Anterior cingulate cortex (tissue), 58 donors: Measurements from ENCODE around the gene GTPBP3.

Source experiments
- DNase-seq, 58 donors: peaks; one replicate each; lab custom pipeline; 2025; lab: John Stamatoyannopoulos, UW

Gene GTPBP3

GRCh38 chr19:17326595-17326966 lies 10.8 kb upstream of the GTPBP3 start:
- no peak for DNase-seq

DNA sequence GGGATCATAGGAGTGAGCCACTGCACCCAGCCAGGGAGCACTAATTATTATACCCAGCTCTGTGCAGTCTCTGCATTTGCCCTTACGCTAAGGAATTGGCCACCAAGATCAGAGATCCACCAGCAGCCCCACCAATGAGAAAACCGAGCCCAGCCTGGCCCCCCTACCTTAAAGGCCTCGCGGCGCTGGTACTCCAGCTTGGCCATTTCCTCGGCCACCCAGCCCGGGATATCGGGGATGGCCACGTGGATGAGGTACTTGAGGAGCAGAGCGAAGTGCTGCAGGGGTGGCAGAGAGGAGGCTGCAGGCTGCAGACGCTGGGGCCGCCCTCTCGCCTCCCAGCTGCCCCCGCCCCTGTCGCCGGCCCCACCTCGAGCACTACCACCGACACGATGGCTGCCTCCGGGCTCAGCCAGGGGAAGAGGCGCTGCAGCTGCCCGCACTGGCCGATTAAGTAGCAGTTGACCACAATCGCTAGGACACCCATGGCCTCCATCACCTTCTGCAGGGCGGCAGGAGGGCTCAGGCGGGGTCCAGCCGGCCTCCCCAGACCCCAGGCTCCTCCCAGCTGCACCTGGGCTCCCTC lies 10.2 kb upstream of the GTPBP3 start:
- DNase-seq: no peak

DNA sequence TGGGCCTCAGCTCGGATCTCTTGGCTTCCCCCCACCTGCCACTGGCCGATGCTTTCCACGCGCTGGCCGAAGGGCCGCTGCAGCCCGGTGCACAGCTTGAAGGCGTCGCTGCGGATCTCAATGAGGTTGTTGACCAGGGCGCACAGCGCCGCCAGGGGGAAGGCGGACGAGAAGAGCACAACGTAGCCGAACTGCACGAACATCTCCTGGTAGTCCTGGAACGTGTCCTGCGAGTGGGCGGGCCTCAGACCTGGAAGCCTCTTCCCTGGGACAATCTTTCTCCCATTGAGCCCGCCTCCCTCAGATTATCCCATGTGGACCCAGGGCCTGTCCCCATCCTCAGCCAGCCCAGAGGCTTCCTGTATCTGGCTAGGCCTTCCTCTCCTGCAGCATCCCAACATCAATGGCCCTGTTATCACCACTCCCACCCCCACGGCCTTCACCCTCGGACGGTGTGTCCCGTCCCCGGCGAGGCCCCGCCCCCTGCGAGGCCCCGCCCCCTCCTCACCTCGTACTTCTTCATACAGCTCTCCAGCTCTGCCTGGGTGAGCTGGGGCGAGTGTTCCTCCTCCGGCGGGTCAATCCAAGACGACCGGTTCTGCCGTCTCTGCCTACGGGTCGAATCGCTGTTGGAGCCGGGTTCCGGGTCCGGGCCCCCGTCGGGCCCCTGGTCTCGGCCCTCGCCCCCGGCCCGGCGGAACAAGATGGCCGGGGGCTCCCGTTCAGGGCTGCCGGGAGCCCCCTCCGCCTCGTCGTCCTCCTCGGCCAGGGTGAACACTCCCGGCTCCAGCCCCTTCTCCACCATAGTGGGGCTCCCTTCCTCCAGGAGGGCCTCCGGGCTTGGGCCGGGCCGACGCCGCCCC lies 9.5 kb upstream of the GTPBP3 start:
- no peak for DNase-seq

DNA sequence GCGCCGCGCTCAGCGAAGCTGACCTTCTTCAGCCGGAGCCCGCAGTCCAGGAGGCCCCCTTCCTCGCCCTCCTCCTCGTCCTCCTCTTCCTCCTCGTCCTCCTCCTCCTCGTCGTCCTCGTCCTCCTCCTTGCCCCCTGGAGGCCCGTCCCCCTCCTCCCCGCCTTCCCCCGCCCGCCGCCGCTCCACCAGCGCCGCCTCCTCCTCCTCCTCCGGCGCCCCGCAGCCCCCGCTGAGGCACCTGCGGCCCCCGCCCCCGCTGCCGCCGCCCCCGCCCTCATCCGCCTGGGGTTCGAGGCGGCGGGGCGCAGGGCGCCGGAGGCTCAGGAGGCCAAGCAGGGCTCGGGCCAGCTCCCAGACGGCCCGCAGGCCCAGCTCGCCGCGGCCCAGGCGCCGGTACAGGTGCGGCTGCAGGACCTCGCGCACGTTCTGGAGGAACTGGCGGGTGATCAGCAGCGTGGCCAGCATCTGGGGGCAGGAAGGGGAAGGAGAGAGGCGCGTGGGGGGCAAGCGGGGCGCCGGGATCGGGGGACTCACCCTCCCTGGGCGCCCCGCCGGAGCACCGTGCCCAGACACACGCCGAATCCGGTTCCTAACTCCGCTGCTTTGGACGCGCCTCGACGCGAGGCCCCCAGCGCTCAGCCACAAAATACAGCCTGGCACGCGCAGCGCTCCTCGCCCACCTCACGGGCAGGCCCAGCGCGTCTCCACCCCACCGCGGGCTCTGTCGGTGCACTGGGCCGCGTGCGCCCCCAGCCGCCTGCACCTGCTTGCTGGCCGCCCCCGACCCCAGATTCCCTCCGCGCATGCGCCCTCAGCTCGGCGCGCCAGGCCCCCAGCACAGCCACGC lies 8.6 kb upstream of the GTPBP3 start:
- no peak for DNase-seq

GRCh38 chr19:17329366-17330261 lies 7.7 kb upstream of the GTPBP3 start:
- no peak for DNase-seq

- no peak for DNase-seq
Measured at GRCh38 chr19:17330262-17331044, 6.9 kb upstream of the GTPBP3 start.

- DNase-seq: no peak
Measured at GRCh38 chr19:17331045-17331558, 6.3 kb upstream of the GTPBP3 start.

- DNase-seq: no peak
Measured at GRCh38 chr19:17332360-17332676, 5.0 kb upstream of the GTPBP3 start.

- peak in 30 of 58 donors; percentile 11 to 69 (median 42) for DNase-seq
Measured at GRCh38 chr19:17332677-17333581, 4.4 kb upstream of the GTPBP3 start.

- peak in 18 of 58 donors; percentile 14 to 49 (median 30) for DNase-seq
Measured at GRCh38 chr19:17333611-17334413, 3.5 kb upstream of the GTPBP3 start.

GRCh38 chr19:17334414-17335409 lies 2.6 kb upstream of the GTPBP3 start, which contains the start of gene ANO8:
TSS of gene ANO8 (minus strand) at chr19:17334855. CDS start at chr19:17334670, 185 bp downstream.
- peak; percentile 68 to 98 (median 92) for DNase-seq

- DNase-seq: no peak
Measured at GRCh38 chr19:17335575-17335974, 1.8 kb upstream of the GTPBP3 start.

GRCh38 chr19:17337675-17338432 lies 501 bp downstream of the GTPBP3 start:
- no peak for DNase-seq

DNA sequence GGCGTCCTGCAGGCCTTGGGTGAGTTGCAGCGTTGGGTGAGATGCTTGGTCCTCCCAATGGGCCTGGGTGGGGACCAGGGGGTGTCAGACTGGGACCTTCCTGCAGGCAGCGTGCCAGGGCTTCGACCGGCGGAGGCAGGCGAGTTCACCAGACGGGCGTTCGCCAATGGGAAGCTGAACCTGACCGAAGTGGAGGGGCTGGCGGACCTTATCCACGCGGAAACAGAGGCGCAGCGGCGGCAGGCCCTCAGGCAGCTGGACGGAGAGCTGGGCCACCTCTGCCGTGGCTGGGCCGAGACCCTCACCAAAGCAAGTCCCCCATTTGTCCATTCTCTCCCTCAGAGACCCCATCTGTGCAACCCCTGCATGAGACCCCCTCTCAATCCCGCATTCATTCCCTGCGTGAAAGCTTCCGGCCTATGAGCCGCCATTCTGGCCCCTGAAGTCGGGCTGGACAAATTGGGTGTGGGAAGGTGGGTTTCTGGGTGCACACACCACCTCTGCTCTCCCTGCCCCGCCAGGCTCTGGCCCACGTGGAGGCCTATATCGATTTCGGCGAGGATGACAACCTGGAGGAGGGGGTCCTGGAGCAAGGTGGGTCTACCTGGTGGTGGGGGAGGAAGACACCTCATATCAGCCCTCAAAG lies 1.2 kb downstream of the GTPBP3 start:
- DNase-seq: peak in 1 of 58 donors; percentile 23
